Left renal pelvis (tissue), 4 donors: Measurements from ENCODE around the gene B3GALT5. TPM values are rescaled to one million over a fixed set of nuclear protein-coding genes. Genes with fewer than 3 reads are reported as not detected.

Experiments used
- DNase-seq, 4 donors: peaks; one replicate each; pipeline ENCODE4 v3.0.0-alpha.2; 2013; ENCODE audit warnings: low read depth in 4 of 4, low spot score in 3 of 4
- polyA plus RNA-seq, 4 donors: library from polyadenylated mRNA; unstranded; fragments of 120-200 nt; gene quantifications; one replicate each; pipeline ENCODE4 v1.2.1, GENCODE V29; 2013; ENCODE audit not compliant: insufficient read length in 4 of 4

The B3GALT5 gene
- polyA plus RNA-seq, 4 donors, result 0.34 to 1.9 (median 1.4) TPM

DNA sequence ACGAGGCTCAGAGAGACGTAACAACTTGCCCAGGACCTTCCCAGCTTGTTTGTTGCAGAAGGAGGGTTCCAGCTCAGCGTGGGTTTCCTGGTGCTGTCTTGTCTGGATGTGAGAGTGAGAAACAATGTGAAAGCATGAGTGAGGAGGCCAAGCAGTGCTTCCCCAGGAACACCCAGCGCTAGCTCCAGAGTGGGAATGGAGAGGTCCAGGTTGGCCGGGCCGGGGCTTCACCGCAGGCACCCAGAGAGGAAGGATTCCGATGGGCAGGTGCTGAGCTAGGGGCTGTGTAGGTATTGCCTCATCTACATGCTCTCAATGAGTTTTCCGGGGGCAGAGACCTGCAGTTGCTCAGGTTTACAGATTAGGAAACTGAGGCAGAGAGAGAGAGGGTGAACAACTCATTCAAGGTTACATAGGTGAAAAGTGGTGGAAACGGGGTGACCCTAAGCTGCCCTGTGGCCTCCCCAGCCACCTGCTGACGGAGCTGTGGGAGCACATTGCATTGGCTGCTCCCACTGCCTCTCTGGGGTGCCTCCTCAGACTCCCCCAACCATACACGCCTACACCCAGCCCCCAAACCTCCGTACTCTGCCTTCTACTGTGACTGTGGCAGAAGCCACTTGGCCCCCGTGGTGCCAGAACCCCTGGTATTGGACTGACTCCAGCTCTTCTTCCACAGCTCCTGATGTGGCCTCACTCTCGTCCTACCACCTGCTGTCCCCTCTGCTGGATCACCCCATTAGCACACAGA is 51.2 kb downstream of the B3GALT5 start:
- no peak for DNase-seq

DNA sequence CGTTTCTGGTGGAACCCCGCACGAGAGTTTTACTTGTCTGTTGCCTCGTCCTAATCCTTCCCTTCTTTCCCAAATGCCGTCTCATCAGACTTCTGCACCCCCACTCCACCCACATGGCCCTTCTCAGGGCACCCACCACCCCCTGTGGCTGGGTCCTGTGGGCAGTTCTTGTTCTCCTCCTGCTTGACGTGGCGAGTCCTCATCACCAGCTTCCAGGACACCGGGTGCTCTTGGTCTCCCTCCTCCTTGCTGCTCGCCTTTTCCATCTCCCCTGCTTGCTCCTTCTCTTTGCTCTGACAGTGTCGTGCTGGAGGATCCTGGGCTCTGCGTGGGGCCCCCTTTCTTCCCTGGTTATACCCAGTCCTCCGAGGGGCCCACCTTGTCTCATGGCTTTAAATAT is 51.8 kb downstream of the B3GALT5 start:
- no peak for DNase-seq

- no peak for DNase-seq
Measured at GRCh38 chr21:39666026-39666425, 53.3 kb downstream of the B3GALT5 start.

GRCh38 chr21:39666681-39667315 is 54.1 kb downstream of the B3GALT5 start:
- DNase-seq, result no peak

DNA sequence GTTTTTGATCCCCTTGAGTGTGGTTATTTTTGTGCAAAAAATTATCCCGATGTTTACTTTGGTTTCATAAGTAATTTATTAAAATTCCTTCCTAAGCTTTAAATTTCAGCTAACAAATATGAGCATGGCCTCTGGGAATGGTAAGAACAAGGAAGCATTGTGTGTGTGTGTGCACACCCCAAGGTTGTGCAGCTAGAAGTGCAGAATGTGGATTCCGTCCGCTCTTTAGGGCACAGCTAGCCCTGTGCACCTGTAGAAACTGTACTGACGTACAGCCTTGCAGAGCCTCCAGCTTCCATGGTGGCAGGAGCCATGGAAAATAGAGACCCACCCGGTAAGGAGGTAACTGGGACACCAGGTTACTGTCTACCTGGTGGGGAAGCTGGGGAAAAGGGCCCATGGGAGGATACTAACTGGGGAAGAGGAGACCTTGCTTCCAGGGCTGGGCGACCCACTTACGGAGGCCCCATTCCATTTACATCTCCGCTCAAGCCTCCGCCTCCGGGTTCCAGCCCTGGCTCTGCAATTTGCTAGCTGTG is 54.7 kb downstream of the B3GALT5 start:
- DNase-seq, result no peak

- DNase-seq, result no peak
Measured at GRCh38 chr21:39668369-39668768, 55.6 kb downstream of the B3GALT5 start.

DNA sequence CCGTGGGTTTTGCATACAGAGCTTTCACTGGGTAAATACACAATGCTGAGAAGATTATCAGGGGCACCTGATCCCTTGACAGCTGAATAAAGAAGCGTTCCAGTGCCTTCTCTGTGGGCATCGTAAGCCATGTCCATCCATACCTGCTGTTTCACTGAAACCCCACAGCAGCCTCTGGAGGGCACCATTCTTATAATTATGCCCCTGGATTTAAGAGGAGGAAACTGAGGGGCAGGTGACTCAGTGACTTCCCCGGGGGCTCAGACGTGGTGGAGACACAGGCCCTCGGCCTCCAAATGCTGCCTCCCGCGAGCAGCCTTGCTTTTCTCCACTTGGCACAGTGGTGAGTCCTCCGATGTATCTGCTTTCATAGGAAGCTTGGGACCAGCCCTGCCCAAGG is 56.7 kb downstream of the B3GALT5 start:
- DNase-seq, result no peak

DNA sequence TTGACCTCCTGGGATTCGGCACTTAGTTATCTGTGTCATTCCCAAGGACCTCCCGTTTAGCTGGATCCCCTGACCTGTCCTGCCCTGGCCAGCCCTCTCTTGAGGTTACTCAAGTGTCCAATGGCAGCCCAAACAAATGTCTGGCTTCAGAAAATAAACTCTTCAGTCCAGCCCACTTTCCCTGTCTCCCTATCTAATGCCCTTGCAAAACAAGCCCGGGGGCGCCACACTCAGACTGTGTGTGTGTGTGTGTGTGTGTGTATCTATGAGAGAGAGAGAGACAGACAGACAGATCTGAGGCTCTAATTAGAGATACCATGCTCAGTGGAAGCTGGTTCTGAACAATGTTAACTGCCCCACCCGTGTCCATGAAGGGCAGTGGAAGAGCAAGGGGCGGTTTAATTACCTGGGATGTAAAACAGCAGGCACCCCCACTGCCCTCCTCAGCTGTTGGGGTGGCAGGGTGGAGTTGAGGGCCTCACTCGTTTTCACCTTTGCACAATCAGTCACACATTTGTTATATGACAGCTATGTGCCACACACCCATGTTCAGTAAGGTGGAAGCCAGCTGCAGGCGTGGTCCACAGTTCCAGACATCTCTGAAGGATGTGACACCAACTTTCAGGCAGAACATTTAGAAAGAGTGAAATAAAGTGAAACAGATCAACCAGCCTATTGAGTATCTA is 57.4 kb downstream of the B3GALT5 start:
- no peak for DNase-seq

DNA sequence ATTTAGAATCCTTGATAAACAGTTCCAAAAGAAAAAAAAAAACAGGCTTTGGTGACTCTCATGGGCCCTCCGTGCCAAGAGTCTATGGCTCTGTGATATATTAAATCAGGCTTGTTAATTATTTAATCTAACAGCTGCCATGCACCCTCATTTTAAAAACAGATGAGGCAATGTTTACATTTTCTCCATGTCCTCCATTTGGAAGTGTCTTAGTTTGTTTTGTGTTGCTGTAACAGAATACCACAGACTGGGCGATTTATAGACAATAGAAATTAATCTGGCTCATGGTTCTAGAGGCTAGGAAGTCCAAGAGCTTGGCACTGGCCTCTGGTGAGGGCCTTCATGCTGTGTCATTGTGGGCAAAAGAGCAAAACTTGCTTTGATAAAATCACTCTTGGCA is 58.0 kb downstream of the B3GALT5 start:
- no peak for DNase-seq

- no peak for DNase-seq
Measured at GRCh38 chr21:39671986-39672385, 59.2 kb downstream of the B3GALT5 start.

DNA sequence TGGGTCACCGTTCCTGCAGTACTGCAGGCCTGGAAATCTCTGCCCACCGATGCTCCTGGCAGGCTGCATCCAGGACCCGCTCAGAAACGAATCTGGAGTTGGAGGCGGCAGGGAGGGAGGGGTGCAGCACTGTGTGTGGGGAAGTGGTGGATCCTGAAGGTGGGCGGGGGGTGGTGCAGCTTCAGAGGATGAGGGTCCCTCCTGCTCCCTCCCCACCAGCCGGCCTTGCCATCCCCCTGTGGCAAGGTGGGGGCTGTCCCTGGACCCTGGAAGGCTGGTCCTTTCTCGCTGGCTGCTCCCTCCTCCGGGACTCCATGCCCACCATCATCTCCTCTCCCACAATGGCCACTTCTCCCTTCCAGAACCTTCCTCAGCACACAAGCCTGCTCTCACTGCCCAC is 60.4 kb downstream of the B3GALT5 start:
- no peak for DNase-seq

DNA sequence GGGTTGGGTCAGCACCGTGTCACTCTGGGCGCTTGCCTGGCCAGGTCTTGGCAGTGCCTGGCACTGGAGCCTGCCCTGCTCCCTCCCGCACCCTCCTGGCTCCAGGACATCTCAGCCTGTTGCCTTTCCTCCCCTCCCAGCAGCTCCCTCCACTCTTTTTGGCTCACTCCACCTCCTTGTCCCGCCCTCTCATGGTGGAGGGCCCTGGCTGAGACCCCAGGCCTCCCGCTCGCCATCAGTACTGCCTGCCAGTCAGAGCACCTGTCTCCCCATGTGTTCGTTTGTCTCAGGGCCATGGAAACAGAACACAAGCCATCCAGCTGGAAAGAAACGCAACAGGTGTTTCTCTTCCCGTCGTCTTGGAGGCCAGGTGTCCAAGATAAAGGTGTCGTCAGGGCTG is 61.0 kb downstream of the B3GALT5 start:
- no peak for DNase-seq

DNA sequence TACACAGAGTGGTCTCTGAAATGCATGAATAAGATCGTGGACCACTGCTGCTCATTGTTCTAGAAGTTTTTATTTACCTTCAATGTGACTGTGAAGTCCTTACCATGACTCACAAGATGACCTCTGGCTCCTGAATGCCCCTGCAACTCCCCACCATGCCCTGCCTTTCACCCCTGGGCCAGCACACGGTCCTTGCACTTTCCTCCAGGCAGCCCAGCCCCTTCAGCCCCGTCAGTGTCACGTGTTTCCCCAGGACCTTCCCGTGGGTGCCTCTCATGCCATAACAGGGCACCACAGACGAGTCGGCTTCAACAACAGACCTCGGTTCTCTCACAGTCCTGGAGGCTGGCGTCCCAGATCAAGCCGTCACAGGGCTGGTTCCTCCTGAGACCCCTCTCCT is 62.1 kb downstream of the B3GALT5 start:
- no peak for DNase-seq

GRCh38 chr21:39675590-39675989 is 62.9 kb downstream of the B3GALT5 start:
- no peak for DNase-seq

DNA sequence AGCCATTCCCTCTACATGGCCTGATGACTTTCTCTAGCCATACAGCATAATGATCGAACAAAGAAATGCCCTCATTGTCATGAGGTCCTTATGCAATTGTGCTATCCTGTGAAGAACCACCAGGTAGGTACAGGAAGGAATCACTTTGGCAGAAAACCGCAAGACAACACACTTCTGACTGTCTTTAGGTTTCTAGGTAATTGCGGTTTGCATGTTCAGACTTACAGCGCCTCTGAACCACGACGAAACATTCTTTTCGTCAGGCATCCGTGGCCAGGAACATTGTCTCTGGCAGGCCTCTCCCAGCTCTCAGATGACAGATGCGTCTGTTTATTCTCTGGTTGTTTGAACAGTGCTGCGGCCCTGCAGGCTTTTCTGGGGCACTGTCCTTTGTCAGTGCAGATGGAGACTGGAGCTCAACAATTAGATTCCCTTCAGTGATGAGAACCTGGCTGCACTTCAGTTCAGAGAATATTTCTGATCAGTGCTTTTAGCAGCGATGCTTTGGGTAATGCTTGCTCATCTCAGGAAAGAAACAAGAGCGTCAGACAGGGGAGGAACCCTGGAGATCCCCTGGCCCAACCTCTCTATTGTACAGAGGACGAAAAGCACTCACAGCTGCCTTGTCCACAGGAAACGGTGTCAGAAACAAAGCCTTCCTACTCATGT is 63.4 kb downstream of the B3GALT5 start:
- DNase-seq, result peak in 2 of 4 donors; percentile 20 to 48

DNA sequence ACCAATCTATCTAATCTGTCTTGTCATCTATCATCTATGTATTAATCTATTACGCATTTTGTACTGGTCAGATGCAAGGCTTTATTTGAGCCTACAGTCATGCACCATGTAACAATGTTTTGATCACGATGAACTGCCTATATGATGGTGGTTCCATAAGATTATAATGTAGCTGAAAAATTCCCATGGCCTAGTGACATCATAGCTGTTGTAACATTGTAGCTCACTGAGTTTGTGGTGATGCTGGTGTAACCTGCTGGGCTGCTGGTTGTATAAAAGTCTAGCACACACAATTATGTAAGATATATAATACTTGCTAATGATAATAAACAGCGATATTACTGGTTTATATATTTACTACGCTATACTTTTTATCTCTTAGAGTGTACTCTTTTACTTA is 67.5 kb downstream of the B3GALT5 start:
- no peak for DNase-seq

GRCh38 chr21:39681257-39681656 is 68.5 kb downstream of the B3GALT5 start:
- DNase-seq, result no peak

DNA sequence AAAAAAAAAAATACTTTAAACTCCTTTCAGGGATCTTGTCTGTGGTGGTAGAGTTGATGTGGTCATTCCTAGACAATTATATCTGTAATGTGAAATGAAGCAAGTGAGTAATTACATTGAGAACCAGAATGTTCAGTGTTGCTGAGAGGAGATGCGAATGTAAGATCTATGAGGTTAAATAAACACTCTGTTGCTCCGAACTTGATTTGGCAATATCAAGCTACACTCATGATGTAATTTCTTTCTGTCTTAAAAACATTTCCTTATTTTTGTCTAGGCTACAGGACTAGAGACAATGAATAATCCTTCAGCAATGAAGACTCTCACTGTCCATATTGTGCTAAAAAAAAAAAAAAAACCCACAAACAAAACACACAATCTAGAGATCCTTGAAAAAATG is 69.1 kb downstream of the B3GALT5 start:
- DNase-seq, result no peak

DNA sequence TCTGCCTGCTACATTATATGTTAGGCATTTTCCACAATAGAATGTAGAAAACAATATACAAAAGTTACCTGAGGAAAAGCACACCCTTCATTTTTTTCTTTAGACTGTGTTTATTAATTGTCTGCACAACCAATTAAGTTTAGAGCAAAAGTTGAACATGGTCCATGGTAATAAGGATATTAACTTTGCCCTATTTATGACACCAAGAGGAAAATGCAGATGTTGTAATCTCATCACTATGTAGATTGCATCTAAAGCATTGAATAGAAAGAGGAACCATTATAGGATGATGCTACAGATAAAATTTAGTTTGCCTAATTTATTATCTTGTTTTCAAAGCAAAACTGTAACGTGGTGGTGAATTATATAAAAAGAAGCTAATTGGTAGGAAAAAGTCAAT is 72.5 kb downstream of the B3GALT5 start:
- DNase-seq, result no peak

- no peak for DNase-seq
Measured at GRCh38 chr21:39685991-39686390, 73.3 kb downstream of the B3GALT5 start.
